Neuron (in vitro differentiated cells): ENCODE results near the gene PLIN3.
"Not testable (repeated sequence)": the region's sequence is repeated elsewhere in the genome, so short reads cannot be mapped to it uniquely, and the experiment has no call there.

Source experiments
- H2AFZ ChIP-seq: one replicate; pipeline ENCODE4 v1.6.1; 2013; ENCODE audit warnings: low read depth, mild to moderate bottlenecking, inconsistent platforms, low read length, moderate library complexity
- H3K27me3 ChIP-seq: one replicate; pipeline ENCODE4 v1.6.1; 2013; ENCODE audit warnings: low read length; ENCODE audit not compliant: insufficient read depth
- H3K36me3 ChIP-seq: one replicate; pipeline ENCODE4 v1.6.1; 2013; ENCODE audit warnings: low read length; ENCODE audit not compliant: insufficient read depth
- H3K4me1 ChIP-seq: one replicate; pipeline ENCODE4 v1.6.1; 2013; ENCODE audit warnings: low read length; ENCODE audit not compliant: insufficient read depth
- H3K4me3 ChIP-seq: 2 replicates; pipeline ENCODE4 v1.5.1; 2013; ENCODE audit warnings: mild to moderate bottlenecking, low read length, moderate library complexity
- H3K9me3 ChIP-seq: one replicate; pipeline ENCODE4 v1.6.1; 2013; ENCODE audit warnings: low read length

Gene PLIN3

DNA sequence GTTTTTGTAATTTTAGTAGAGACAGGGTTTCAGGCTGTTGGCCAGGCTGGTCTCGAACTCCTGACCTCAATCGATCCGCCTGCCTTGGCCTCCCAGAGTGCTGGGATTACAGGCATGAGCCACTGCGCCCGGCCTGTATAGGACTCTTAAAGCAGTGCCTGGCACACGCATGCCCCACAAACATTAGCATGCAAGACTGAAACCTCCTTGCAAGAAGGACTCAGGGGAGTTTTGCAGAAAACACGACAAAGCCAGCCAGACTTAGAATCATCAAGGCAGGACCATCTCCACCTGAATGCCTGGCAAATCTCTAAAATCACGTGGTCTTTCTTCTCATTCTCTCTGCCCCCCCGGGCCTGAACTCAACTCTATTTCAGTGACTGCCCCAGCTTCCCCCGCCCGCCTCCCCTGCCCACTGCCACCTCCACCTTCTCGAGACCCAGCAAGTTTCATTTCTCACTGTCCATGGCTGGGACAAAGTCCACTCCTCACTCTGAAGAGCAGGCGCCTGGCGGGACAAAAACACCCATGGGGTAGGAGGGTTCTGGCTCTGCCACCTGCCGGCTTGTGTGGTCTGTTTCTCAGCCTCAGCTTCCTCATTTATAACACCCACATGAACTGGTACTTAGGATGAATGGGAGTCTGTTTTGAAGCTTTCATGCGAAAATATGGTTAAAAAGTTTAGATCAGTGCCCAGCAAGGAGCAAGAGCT lies 38.3 kb downstream of the PLIN3 start:
- H3K4me3 ChIP-seq = no peak overlapping the region
- no peaks in the 10 kb centered on the region for H3K9me3 ChIP-seq
- H3K27me3 ChIP-seq = peaks cover 7% of the 10 kb centered on the region
- H3K4me1 ChIP-seq = no peaks in the 10 kb centered on the region
- no peak overlapping the region for H2AFZ ChIP-seq
- no peaks in the 10 kb centered on the region for H3K36me3 ChIP-seq

GRCh38 chr19:4823577-4823976 lies 43.9 kb downstream of the PLIN3 start:
- Histone ChIP-seq H2AFZ (no peak overlapping the region), H3K4me3 (no peak overlapping the region), H3K4me1 (no peaks in the 10 kb centered on the region), H3K27me3 (no peaks in the 10 kb centered on the region), H3K36me3 (no peaks in the 10 kb centered on the region), H3K9me3 (no peaks in the 10 kb centered on the region)

DNA sequence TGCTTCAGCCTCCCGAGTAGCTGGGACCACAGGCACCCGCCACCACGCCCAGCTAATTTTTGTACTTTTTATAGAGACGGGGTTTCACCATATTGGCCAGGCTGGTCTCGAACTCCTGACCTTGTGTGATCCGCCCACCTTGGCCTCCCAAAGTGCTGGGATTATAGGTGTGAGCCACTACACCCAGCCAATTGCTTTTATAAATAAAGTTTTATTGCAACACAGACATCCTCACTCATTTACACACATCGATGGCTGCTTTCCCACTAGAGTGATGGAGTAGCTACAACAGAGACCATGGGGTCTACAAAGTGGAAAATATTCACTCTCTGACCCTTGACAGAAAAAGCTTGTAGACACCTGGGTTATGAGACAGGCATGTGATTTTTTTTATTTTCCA lies 45.1 kb downstream of the PLIN3 start:
- not testable (repeated sequence) for H3K36me3 ChIP-seq, H2AFZ ChIP-seq, H3K4me3 ChIP-seq, H3K27me3 ChIP-seq, H3K4me1 ChIP-seq, H3K9me3 ChIP-seq

DNA sequence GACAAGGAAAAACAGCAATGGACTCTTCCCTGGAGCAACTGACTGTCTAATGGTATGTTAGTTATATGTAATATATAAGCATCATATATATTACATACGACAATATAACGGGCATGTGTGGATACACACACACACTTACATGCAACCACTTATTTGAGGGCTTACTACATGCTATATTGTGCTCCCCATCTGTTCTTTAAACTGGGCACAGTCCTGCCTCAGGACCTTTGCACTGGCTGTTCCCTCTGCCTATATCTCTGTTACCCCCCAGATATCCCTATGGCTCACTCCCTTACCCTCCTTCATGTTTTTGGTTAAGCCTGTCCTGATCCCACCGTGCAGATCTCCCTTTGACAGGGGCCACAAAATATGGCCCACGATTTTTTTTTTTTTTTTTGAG lies 46.2 kb downstream of the PLIN3 start:
- Histone ChIP-seq H3K9me3 (peaks cover 9% of the 10 kb centered on the region), H3K36me3 (no peaks in the 10 kb centered on the region), H3K4me3 (no peak overlapping the region), H3K4me1 (no peaks in the 10 kb centered on the region), H3K27me3 (no peaks in the 10 kb centered on the region), H2AFZ (no peak overlapping the region)

- no peak overlapping the region for H2AFZ ChIP-seq
Observed at GRCh38 chr19:4817467-4818277, 49.8 kb downstream of the PLIN3 start.

GRCh38 chr19:4816950-4817278 lies 50.6 kb downstream of the PLIN3 start:
- H3K4me3 ChIP-seq = no peak overlapping the region
- H3K36me3 ChIP-seq = no peaks in the 10 kb centered on the region

More at GRCh38 chr19:4817467-4818277, 49.8 kb downstream of the PLIN3 start:
- Histone ChIP-seq H3K4me1 (no peaks in the 10 kb centered on the region), H3K4me3 (no peak overlapping the region), H3K36me3 (no peaks in the 10 kb centered on the region), H3K27me3 (no peaks in the 10 kb centered on the region), H3K9me3 (peaks cover 9% of the 10 kb centered on the region)

DNA sequence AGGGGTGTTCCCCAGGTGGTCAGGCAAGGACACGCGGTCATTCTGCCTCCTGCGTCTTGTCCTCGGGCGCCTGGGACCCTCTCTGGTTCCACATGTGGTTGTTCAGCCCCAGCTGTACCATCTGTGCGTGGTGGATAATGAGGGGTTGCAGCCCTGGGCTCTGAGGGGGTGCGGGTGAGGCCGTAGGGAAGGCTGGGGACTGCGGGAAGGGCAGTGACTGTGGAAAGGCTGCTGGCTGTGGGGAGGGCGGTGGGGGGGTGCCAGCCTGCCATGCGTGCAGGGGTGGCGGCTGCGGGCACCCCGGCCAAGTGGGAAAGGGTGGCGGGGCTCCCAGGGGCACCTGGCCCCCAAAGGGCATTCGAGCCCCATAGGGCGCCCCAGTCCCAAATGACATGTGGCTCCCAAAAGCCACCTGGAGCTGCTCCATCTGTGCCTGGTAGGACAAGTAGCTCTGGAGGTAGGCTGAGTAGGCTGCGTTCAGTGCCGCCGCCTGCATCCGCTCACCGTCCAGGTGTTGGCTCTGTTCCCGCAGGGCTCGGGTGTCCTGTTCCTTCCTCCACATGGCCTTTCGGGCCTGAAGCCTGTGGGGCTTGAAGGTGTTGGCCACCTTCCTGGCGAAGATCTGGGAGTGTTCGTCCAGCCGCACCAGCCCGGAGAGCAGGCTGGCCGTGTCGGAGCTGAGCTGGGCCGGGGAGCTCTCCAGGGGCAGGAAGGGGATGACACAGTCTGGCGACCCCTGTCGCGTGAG lies 51.1 kb downstream of the PLIN3 start:
- H3K36me3 ChIP-seq = no peaks in the 10 kb centered on the region
- no peak overlapping the region for H3K4me3 ChIP-seq
- H2AFZ ChIP-seq = peak overlapping the region; percentile 30
- peaks cover 9% of the 10 kb centered on the region for H3K9me3 ChIP-seq
- no peaks in the 10 kb centered on the region for H3K4me1 ChIP-seq
- no peaks in the 10 kb centered on the region for H3K27me3 ChIP-seq

More at GRCh38 chr19:4816950-4817278, 50.6 kb downstream of the PLIN3 start:
- Histone ChIP-seq H3K9me3 (peaks cover 9% of the 10 kb centered on the region), H3K4me1 (no peaks in the 10 kb centered on the region), H2AFZ (no peak overlapping the region), H3K27me3 (no peaks in the 10 kb centered on the region)

DNA sequence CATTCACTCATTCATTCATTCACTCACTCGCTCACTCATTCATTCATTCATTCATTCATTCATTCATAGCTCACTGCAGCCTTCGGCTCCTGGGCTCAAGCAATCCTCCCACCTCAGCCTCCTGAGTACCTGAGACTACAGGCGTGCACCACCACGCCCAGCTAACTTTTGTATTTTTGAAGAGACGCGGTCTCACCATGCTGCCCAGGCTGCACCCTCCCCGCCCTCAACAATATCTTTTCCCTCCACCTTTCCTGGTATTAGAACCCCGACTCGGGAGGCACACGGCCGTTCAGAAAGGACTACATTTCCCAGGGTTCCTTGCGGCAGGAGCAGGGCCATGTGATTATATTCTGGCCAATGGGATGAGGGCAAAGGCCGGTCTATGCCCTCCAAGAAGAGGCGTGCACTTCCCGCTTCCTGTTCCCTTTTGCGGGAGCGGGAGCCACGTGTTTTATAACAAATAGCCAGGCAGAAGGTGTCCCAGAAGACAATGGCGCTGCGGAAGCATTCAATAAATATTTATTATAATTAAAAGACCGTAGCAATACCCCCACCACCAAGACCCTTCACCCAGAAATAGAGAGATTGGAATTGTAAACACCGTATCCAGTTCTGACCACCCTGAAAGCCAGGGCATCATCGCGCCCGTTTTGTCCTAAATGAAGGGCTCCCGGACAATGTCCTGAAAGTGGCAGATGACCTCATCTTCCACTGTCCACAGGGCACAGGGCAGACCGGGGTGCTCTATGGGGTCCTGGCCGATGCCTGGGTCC lies 51.9 kb downstream of the PLIN3 start:
- H3K4me3 ChIP-seq = peak overlapping the region; percentile 16
- H3K9me3 ChIP-seq = peaks cover 9% of the 10 kb centered on the region
- H2AFZ ChIP-seq = peak overlapping the region; percentile 30
- no peaks in the 10 kb centered on the region for H3K36me3 ChIP-seq
- no peaks in the 10 kb centered on the region for H3K27me3 ChIP-seq
- no peaks in the 10 kb centered on the region for H3K4me1 ChIP-seq

GRCh38 chr19:4814625-4815425 lies 52.6 kb downstream of the PLIN3 start:
- Histone ChIP-seq H3K36me3 (no peaks in the 10 kb centered on the region), H3K4me3 (no peak overlapping the region), H3K9me3 (peaks cover 9% of the 10 kb centered on the region), H3K4me1 (no peaks in the 10 kb centered on the region), H2AFZ (peak overlapping the region; percentile 30), H3K27me3 (no peaks in the 10 kb centered on the region)

DNA sequence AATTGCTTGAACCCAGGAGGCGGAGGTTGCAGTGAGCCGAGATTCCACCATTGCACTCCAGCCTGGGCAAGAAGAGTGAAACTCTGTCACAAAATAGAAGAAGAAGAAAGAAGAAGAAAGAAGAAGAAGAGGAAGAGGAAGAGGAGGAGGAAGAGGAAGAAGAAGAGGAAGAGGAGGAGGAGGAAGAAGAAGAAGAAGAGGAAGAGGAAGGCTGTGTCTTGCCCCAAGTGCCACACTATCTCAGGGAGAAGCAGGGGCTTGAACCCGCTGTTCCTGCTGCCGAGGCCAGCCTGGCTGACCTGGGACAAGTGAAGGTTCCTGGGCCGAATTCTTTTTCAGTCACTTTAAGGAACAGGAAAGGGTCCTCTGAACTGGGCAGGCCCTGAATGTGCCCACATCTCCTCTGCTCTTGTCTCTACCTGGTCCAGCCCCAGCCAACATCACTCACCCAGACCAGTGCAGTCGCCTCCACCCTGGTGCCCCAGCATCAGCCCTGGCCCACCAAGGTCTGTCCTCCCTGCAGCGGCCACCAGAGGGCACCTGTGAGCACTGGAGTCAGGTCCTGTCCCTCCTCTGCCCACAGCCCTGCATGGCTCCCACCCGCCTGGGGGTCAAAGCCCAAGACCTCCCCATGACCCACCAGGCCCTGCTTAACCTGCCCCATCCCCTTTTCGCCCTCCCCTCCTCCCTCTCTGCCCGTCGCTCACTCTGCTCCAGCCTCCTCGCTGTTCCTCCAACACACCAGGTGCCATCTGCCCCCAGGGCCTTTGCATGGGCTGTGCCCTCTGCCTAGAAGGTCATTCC lies 55.9 kb downstream of the PLIN3 start:
- Histone ChIP-seq H3K4me1 (no peaks in the 10 kb centered on the region), H3K4me3 (no peak overlapping the region), H3K36me3 (no peaks in the 10 kb centered on the region), H3K27me3 (no peaks in the 10 kb centered on the region), H2AFZ (no peak overlapping the region), H3K9me3 (peaks cover 1% of the 10 kb centered on the region)

GRCh38 chr19:4807188-4807587 lies 60.3 kb downstream of the PLIN3 start:
- H3K27me3 ChIP-seq = no peaks in the 10 kb centered on the region

More at GRCh38 chr19:4807188-4807587, 60.3 kb downstream of the PLIN3 start:
- Histone ChIP-seq H3K4me1 (no peaks in the 10 kb centered on the region), H2AFZ (no peak overlapping the region), H3K9me3 (no peaks in the 10 kb centered on the region), H3K36me3 (no peaks in the 10 kb centered on the region), H3K4me3 (no peak overlapping the region)
